T follicular helper cell (primary cell): Measurements from ENCODE around the gene ZMYM2.
"Not testable (repeated sequence)": the region's sequence is repeated elsewhere in the genome, so short reads cannot be mapped to it uniquely, and the experiment has no call there.

Experiments used
- DNase-seq: peaks from one replicate; pipeline ENCODE4 v3.0.0-alpha.2; 2020; ENCODE audit warnings: low read depth
- total RNA-seq, 2 experiments: gene quantifications; one replicate each; lab custom pipeline; 2026; lab: John Stamatoyannopoulos, UW

ZMYM2 gene
- total RNA-seq: 113 to 209 reads per million in 2 experiments

DNA sequence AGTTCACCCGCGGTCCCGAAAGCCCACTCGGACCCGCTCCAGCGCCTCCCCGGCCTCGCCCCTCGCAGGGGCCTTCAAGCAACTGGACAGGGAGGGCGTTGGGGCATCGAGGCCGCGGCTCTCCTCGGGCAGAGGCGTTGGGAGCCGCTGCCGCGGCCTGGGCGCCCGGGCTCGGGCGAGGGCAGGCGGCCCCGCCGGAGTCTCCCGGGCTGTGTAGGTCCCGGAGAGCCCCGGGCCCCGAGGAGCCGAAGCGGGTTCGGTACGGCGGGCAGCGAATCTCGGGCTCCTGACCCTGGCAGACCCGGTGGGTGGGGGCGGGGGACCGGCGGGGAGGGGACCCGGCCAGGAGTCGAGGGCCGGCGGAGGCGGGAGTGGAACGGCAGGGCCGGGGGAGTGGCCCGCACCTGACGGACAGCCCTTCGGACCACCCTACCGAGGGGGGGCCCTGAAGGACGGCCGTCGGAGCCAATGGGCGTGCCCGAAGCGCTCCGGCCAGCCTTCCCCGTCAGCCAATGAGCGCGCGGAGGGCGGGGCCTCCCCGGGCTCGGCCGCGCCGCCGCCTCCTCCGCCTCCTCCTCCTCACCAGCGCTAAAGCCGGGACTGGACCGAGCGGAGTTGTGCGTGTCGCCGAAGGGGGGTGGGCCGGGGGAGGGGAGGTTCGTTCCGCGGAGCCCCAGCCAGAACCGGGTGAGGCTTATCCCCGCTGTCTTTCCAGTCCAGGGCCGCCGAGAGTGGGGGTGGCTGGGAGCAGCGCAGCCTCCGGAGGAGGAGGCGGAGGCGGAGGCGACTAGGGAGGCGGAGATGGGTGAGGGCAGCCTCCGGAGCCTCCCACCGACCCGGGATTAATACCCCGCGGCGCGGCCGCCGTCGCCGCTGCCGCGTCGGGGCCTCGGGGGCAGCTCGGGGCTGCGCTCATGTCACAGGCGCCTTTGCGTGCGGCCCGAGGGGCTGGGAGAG, at the start of gene ZMYM2:
TSS of gene ZMYM2 (plus strand) at position 573 of the 957 bp plus-strand sequence. CDS start 34,346 bp downstream, outside the sequence.
- peak; percentile 94 for DNase-seq

- no peak for DNase-seq
These were observed 48.0 kb upstream of the ZMYM2 start for GRCh38 chr13:19910336-19911072.

- no peak for DNase-seq
These were observed 31.3 kb upstream of the ZMYM2 start for GRCh38 chr13:19927117-19927748.

- DNase-seq: no peak
These were observed 18.4 kb upstream of the ZMYM2 start for GRCh38 chr13:19940106-19940505.

DNA sequence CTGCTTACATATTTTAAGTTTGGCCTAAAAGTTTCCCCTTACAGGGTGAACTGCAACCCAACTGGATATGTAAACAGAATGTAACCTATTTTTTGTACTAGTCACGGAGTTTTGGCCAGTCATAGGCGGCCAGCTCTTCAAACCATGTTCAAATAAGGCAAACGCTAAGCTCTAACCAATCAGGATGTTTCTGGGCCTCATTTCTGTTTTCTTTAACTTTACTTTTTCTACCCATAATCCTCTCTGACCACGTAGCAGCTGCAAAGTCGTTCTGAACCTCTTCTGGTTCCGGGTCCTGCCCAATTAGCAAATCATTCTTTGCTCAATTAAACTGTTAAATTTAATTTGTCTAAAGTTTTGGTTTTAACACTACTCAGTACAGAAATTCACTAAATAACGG, 8.2 kb upstream of the ZMYM2 start:
- no peak for DNase-seq

GRCh38 chr13:19952850-19953249, 5.7 kb upstream of the ZMYM2 start:
- no peak for DNase-seq

DNA sequence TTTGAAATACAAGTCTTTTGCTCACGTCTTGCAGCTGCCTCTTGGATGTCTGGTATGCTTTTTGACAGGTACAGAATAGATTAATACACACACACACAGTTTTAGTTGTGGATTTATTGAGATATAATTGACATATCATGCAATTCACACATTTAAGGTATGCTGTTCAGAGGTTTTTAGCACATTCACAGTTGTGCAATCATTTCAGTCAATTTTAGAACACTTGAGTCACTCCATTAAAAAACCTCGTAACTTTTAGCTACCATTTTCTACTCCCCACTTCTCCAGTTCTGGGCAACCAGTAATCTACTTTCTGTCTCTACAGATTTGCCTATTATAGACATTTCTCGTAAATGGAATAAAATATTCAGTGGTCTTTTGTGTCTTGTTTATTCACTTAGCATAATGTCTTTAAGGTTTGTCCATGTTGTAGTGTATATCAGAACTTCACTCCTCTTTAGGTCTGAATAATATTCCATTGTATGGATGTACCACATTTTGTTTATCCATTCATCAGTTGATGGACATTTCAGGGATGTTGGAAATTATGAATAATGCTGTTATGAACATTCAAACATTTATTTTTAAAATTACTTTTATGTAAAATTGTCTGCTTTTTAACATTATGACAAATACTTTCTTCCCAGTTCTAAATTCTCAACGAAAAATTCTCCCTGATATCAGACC, 2.5 kb upstream of the ZMYM2 start:
- no peak for DNase-seq

GRCh38 chr13:19957320-19958154, 990 bp upstream of the ZMYM2 start:
- DNase-seq: peak; percentile 83

- peak; percentile 64 for DNase-seq
These were observed 759 bp downstream of the ZMYM2 start for GRCh38 chr13:19959141-19959830.

DNA sequence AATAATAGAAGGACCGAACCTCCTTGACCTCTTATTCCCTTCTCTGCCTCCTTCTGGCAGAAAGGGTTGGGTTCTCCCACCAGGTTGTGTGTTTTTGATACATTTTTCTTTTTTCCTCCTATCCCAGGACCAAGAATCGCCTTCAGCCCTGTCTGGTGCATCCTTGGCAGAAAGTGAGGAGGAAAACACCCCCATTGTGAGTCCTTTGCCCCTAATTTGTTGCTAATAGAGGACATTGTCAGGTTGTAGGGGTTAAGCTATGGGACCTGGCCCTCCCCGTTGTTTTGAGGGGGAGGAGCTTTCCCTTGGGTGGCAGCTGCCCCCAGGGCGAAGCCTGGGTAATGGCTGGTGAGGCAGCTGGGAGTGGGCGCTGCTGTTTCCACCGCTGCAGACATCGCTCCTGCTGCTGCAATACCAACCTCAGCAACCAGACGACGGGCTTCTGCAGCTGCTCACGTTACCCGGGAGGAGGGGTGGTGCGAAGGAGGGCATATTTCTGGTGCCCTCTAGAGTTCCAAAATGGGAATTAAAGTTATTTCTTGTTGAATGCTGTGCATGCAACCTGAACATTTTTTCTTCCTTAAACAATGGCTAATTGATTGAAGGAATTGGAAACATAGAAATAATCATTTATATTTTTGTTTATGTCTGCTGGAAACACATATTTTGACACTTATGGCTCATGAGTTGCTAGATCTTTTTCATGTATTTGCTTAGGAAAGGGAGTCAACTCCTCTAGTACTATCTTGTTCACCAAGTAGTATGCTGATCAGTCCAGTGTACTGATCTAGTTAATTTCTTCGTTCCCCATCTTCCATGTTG, 1.5 kb downstream of the ZMYM2 start:
- peak; percentile 82 for DNase-seq

GRCh38 chr13:19960653-19960976, 2.1 kb downstream of the ZMYM2 start:
- no peak for DNase-seq

DNA sequence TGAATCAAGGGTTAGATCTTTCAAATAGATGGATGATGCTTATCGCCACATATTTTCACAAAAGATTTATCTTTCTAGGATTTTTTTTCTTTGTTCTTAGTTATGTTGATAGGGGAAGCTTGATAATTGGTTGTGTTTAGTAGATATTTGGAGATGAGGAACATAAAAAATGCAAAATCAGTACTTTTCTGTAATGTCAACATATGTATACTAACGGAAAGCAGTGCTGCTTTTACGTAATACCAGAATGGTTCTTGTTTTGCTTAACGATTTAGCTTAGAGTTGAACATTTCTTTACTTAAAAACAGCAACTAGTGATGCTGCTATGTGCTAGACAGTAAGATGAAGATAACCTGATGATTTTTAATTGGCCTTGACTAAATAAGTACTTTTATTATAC, 3.0 kb downstream of the ZMYM2 start:
- DNase-seq: no peak

DNA sequence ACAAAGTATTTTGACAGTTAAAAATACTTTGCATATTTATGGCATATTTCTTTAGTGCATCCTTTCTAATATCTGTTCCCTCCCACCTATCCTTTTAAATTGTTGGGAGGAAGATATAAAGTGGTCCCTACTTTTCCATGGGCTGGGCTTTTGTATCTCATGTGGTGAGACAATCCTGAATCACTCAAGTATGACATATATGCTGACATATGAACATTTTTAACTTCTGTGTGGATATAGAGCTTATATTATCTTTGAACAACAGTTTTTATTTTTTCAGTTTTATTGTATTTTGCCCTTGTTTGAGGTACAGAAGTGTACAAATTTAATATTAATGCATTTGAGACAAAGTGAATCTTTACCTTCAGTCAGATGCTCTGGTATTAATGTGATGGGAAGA, 3.4 kb downstream of the ZMYM2 start:
- DNase-seq: no peak

- DNase-seq: no peak
These were observed 4.4 kb downstream of the ZMYM2 start for GRCh38 chr13:19962894-19963293.

DNA sequence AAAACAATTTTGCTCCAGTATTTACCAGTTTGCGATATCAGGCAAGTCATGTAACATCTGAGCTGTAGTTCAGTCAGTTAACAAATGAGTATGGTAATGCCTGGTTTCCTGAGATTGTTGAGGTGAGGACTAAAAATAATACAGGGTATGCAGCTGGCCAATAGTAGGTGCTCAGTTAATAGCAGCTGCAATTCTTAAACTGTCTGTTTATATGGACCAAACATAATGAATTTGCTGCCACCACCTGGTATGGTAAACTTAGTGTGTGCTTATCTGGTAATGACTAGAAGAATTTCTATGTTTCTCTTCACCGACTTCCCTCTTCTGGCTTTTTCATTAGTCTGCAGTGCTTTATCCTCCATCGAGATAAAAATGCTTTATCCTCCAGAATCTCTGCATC, 9.1 kb downstream of the ZMYM2 start:
- no peak for DNase-seq

GRCh38 chr13:19974498-19975009, 16.0 kb downstream of the ZMYM2 start:
- not testable (repeated sequence) for DNase-seq

GRCh38 chr13:19978831-19979437, 20.4 kb downstream of the ZMYM2 start:
- no peak for DNase-seq

DNA sequence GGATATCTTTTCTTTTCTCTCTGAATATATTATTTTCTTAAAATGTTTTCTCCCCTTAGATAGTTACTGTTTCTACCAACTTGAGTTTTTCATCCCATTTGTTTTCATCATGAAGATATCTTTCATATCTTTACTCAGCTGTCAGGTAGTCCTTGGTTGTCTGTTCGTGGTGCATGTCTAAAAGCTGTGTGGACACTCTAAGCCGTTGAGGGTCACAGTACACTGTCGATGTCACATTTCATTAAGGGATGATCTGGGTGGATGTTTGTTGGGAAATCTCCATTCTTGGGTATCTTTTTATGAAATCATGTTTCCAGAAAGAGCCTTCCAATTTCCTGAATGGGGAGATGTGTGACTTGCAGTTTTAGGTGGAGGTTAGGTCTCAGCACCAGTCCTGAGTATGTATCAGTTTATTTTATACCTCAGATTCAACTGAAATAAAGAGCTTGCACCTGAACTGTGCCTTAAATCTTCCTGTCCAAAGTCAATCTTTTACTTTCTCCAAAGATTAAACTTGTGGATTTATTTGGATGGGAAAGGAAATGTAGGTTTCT, 23.2 kb downstream of the ZMYM2 start:
- no peak for DNase-seq
